ENCODE data around the gene RPTOR.
"Not testable (repeated sequence)": the region's sequence is repeated elsewhere in the genome, so short reads cannot be mapped to it uniquely, and the experiment has no call there.

The RPTOR gene

GRCh38 chr17:80722661-80723060 lies 178.0 kb downstream of the RPTOR start:
- no peak for DNase-seq (ENCODE audit: low spot score)

GRCh38 chr17:80724775-80725266 lies 180.2 kb downstream of the RPTOR start:
- peak; percentile 82 for DNase-seq (ENCODE audit: low spot score)

- no peak for DNase-seq (ENCODE audit: low spot score)
Observed at GRCh38 chr17:80725517-80725916, 180.9 kb downstream of the RPTOR start.

GRCh38 chr17:80726558-80727408 lies 182.1 kb downstream of the RPTOR start:
- DNase-seq (ENCODE audit: low spot score) = no peak

GRCh38 chr17:80727409-80727755 lies 182.7 kb downstream of the RPTOR start:
- DNase-seq (ENCODE audit: low spot score) = no peak

- no peak for DNase-seq (ENCODE audit: low spot score)
Observed at GRCh38 chr17:80729016-80729415, 184.4 kb downstream of the RPTOR start.

- DNase-seq (ENCODE audit: low spot score) = no peak
Observed at GRCh38 chr17:80729761-80730160, 185.1 kb downstream of the RPTOR start.

- no peak for DNase-seq (ENCODE audit: low spot score)
Observed at GRCh38 chr17:80730739-80731138, 186.1 kb downstream of the RPTOR start.

- DNase-seq (ENCODE audit: low spot score) = no peak
Observed at GRCh38 chr17:80731323-80731722, 186.7 kb downstream of the RPTOR start.

GRCh38 chr17:80732268-80732667 lies 187.6 kb downstream of the RPTOR start:
- peak; percentile 89 for DNase-seq (ENCODE audit: low spot score)

GRCh38 chr17:80737106-80738019 lies 192.7 kb downstream of the RPTOR start:
- DNase-seq (ENCODE audit: low spot score) = no peak

GRCh38 chr17:80738020-80738808 lies 193.6 kb downstream of the RPTOR start:
- no peak for DNase-seq (ENCODE audit: low spot score)

GRCh38 chr17:80738987-80739730 lies 194.5 kb downstream of the RPTOR start:
- no peak for DNase-seq (ENCODE audit: low spot score)

- DNase-seq (ENCODE audit: low spot score) = no peak
Observed at GRCh38 chr17:80740141-80740540, 195.5 kb downstream of the RPTOR start.

GRCh38 chr17:80742091-80742490 lies 197.5 kb downstream of the RPTOR start:
- DNase-seq (ENCODE audit: low spot score) = no peak

- DNase-seq (ENCODE audit: low spot score) = no peak
Observed at GRCh38 chr17:80742581-80743180, 198.0 kb downstream of the RPTOR start.

GRCh38 chr17:80743181-80743771 lies 198.6 kb downstream of the RPTOR start:
- DNase-seq (ENCODE audit: low spot score) = no peak

- DNase-seq (ENCODE audit: low spot score) = not testable (repeated sequence)
Observed at GRCh38 chr17:80743973-80744372, 199.3 kb downstream of the RPTOR start.

GRCh38 chr17:80744725-80745124 lies 200.1 kb downstream of the RPTOR start:
- not testable (repeated sequence) for DNase-seq (ENCODE audit: low spot score)

GRCh38 chr17:80745183-80745582 lies 200.5 kb downstream of the RPTOR start:
- no peak for DNase-seq (ENCODE audit: low spot score)
